Measurements from ENCODE around the gene SFSWAP. TPM values are rescaled to one million over a fixed set of nuclear protein-coding genes. Genes with fewer than 3 reads are reported as not detected.

Gene SFSWAP
- total RNA-seq, 2 experiments from 2014 or later = 54.9 to 55.9 TPM

DNA sequence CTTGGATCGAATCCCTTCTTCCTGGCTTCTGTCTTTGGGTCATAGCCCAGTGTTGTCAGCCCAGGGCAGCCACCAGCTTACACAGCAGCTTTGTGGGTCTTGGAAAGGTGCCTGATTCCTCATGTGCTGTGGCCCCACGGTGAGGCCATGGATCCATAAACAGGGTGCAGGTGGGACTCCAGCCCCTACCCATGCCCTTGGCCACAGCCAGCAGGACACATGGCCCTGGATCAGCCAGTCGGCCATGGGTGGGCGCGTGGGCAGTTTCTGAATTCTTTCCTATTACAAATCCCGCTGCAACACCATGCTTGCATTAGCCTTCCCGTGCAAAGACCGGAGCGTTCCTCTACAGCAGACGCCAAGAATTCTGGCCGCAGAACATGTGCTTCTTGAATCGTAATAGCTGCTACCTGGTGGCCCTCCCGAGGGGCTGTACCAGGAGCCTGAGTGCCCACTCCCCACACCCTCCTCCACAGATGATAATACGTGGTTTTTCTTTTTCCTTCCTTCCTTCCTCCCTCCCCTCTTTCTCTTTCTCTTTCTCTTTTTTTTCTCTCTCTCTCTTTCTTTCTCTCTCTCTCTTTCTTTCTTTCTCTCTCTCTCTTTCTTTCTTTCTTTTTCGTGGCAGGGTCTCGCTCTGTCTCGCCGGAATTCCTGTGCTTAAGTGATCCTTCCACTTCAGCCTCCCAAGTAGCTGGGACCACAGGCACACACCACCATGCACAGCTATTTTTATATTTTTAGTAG lies 114.4 kb downstream of the SFSWAP start:
- CTCF ChIA-PET = no interaction called here

DNA sequence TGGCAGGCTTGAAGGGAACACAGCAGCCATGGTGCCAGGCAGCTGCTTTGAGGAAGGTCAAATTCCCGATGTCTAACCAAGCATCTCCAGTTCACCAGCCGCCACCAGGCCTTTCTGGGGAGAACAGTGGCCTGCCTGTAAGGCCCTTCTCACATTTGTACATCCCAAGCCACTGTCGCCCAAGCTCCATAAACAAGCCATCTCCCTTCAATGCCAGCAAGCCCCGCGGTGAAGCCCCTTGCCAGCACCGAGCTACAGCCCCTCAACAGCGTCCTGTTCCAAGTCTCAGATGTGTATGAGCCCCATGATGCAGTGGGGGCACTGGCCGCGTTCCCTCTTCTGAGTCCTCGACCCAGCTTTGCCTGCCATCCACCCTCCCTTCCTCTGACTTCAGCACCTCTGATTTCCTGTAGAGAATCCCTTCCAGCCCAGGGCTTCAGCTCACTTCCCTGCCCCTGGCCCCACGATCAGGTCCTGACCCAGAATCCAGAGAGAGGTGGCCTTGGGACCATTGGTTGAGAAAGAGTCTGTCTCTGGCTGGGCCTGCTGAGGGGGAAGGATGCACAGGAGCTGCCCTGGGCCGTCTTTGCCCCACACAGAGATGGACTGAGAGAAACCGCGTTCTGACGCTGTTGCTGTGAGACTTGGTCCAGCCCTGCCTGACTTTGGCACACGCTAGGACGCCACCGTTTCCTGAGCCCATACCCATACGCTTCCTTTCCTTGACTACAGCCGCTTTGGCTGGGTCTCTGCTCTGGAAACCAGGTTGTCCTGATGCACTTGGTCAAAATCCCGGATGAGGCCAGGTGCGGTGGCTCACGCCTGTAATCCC lies 115.4 kb downstream of the SFSWAP start:
- no peaks in the 10 kb centered on the region for H3K36me3 Mint-ChIP-seq
- H3K27ac Mint-ChIP-seq = no peak overlapping the region
- H3K4me3 Mint-ChIP-seq = no peak overlapping the region
- H3K27me3 Mint-ChIP-seq = peaks cover 40% of the 10 kb centered on the region
- DNase-seq (no peak), ATAC-seq (no peak)
- H3K9me3 Mint-ChIP-seq (ENCODE audit: low read depth) = no peaks in the 10 kb centered on the region
- H3K4me1 Mint-ChIP-seq = peaks cover 7% of the 10 kb centered on the region
- CTCF ChIA-PET = no interaction called here

More for the DNA sequence above, 114.4 kb downstream of the SFSWAP start:
- no peak overlapping the region for H3K4me3 Mint-ChIP-seq
- H3K9me3 Mint-ChIP-seq (ENCODE audit: low read depth) = no peaks in the 10 kb centered on the region
- peaks cover 3% of the 10 kb centered on the region for H3K4me1 Mint-ChIP-seq
- DNase-seq (no peak), ATAC-seq (no peak)
- peaks cover 33% of the 10 kb centered on the region for H3K27me3 Mint-ChIP-seq
- H3K36me3 Mint-ChIP-seq = no peaks in the 10 kb centered on the region
- H3K27ac Mint-ChIP-seq = no peak overlapping the region

DNA sequence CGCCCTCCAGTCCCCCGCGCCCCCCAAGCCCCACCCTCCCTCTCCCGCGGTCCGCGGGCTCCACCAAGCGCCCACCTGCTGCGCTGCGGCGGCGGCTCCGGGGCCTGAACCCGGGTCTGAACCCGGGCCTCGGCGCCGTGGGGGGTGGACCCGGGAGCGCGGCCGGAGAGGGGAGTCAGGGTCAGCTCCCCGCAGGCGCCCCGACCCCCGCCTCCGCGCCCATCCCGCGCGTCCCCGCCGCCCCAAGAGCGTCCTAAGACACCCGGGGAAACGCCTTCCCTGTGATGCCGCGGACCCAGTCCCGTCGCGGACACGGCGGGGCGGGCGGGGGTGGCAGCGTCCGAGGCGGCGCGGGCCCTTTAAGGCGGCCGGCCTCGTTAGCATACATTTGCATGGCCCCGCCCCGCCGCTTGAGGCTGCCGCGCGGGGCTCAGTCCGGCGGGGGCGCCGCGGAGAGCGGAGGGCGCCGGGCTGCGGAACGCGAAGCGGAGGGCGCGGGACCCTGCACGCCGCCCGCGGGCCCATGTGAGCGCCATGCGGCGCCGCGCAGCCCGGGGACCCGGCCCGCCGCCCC lies 117.2 kb downstream of the SFSWAP start, which contains the start of gene MMP17:
Gene MMP17, plus strand, starts transcription at position 433 of the 574 bp plus-strand sequence. Its CDS starts 102 bp downstream, at position 535.
- H3K27ac Mint-ChIP-seq = no peak within 1 kb of the TSS
- H3K4me3 Mint-ChIP-seq = no peak within 1 kb of the TSS
- ATAC-seq (peak; percentile 67), DNase-seq (no peak)
- CTCF ChIA-PET = no interaction called here
- peaks cover 51% of the 10 kb centered on the region for H3K27me3 Mint-ChIP-seq
- H3K4me1 Mint-ChIP-seq = peaks cover 7% of the 10 kb centered on the region
- H3K36me3 Mint-ChIP-seq = no peaks in the 10 kb centered on the region
- no peaks in the 10 kb centered on the region for H3K9me3 Mint-ChIP-seq (ENCODE audit: low read depth)

DNA sequence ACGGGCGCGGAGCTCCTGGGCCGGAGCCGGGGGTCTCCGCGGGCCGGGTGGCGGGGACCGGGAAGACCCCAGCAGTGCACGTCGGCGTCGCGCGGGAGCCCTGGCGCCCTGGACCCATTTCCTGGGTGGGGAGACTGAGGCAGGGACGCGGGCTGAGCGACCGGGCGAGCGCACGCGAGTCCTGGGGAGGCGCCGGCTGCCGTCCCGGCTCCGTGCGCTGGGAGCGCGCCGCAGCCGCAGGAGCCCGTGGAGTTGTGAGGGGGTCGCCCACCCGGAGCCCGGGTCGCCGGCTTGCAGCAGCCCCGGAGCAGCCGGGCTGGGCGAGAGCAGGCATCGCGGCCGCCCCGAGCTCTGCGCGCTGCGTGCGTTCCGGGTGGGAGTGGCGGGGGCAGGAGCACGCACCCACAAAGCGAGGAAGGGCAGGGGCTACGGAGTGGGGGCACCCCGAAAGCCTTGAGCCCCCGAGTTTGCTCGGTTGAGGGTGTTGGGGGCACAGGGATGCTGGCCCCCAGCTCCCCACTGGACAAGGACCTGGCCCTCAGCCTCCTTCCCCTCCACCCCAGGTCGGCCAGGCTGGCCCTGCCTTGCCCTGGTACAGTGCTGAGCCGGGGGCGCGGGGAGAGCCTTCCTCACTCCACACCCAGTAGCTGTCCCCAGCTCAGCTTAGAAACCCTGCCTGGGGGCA lies 117.9 kb downstream of the SFSWAP start:
- Mint-ChIP-seq H3K27ac (no peak overlapping the region), H3K9me3 (ENCODE audit: low read depth) (no peaks in the 10 kb centered on the region), H3K36me3 (no peaks in the 10 kb centered on the region), H3K4me3 (no peak overlapping the region), H3K4me1 (peaks cover 7% of the 10 kb centered on the region), H3K27me3 (peaks cover 55% of the 10 kb centered on the region)
- no peak for DNase-seq
- peak; percentile 34 for ATAC-seq
- CTCF ChIA-PET = interaction anchor here (1.4 kb wide), 1 partner anchor 1002 kb away, joined by 4 read pairs; no protein-coding TSS in a partner anchor

DNA sequence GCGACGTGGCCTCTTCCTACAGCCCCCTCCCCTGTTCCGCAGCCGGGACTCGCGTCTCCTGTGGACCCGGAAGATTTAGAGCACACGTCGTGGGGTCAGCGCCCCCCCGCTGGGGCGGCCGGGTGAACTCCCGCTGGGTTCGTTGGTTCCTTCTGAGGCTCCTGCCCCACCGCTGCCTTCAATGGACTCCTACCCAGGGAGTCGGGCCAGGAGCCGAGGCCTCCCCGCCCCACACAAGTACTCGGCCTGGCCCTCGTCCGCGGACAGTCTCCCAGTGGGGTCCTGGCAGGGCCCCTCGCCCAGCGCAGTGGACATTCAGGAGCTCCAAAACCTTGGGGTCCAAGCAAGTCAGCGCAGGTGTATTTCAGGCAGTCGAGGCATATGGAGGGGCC lies 118.5 kb downstream of the SFSWAP start:
- H3K4me1 Mint-ChIP-seq = peaks cover 7% of the 10 kb centered on the region
- no peaks in the 10 kb centered on the region for H3K9me3 Mint-ChIP-seq (ENCODE audit: low read depth)
- H3K36me3 Mint-ChIP-seq = no peaks in the 10 kb centered on the region
- DNase-seq (no peak), ATAC-seq (no peak)
- H3K27me3 Mint-ChIP-seq = peaks cover 55% of the 10 kb centered on the region
- CTCF ChIA-PET = interaction anchor here (1.4 kb wide), 1 partner anchor 1002 kb away, joined by 4 read pairs; no protein-coding TSS in a partner anchor
- no peak overlapping the region for H3K27ac Mint-ChIP-seq
- H3K4me3 Mint-ChIP-seq = no peak overlapping the region

DNA sequence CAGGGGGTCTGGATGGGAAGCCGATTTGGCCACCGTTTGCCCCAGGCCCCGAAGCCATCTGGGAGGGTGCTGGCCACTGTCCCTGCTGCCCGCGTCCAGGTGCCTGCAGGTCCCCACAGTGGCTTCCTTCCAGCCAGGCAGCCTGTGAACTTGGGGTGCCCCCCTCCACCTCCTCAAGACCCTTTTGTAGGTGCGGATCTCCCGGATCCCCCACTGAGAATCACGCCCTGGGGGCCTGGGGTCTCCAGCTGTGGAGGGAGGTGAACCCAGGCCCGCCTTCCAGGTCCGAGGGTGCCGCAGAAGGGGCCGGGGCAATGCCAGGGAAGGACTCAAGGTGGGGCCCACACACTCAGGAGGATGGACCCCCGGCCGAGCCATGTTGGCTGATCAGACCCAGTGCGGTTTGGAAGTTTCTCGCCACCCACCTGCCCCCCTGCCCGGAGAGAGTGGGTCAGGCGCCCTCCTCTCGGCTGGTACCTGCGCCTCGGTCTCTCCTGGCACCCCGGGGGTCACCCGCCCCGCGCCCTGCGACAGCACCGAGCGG lies 119.0 kb downstream of the SFSWAP start:
- Mint-ChIP-seq H3K4me3 (no peak overlapping the region), H3K27me3 (peaks cover 55% of the 10 kb centered on the region), H3K4me1 (peaks cover 7% of the 10 kb centered on the region), H3K36me3 (no peaks in the 10 kb centered on the region), H3K27ac (no peak overlapping the region), H3K9me3 (ENCODE audit: low read depth) (no peaks in the 10 kb centered on the region)
- DNase-seq (no peak), ATAC-seq (no peak)
- CTCF ChIA-PET = interaction anchor here (0.8 to 1.5 kb wide), 3 partner anchors 9 to 1003 kb away, joined by 3 to 9 read pairs (median 4); no protein-coding TSS in a partner anchor

DNA sequence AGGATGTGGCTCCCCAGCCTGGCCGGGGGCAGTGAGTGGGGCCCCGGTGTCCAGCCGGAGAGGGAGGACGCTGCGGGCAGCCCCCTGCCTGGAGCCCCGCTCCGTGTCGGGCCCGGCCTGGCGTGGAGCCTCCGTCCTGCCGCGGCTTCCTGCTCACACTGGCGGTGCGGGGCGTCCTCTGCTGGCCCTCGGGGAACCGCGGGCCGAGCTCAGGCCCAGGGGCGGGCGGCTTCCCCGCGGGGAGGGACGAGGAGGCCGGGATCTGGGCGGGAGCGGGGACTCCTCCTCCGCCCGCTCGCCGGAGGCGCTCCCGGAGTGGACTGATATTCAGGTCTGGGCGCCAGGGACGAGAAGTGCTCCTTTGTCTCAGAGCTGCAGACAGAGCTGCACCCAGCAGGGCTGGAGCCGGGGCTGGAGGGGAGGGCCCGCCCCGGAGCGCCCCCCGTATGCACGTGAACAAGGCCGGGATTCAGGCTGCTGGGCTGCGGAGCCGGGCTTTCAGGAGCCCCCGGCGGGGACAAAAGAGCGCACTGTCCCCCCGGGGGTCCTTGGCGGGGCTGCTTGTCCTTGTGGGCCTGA lies 119.5 kb downstream of the SFSWAP start:
- H3K27ac Mint-ChIP-seq = no peak overlapping the region
- peaks cover 7% of the 10 kb centered on the region for H3K4me1 Mint-ChIP-seq
- H3K27me3 Mint-ChIP-seq = peaks cover 54% of the 10 kb centered on the region
- DNase-seq (no peak), ATAC-seq (peak; percentile 52)
- H3K4me3 Mint-ChIP-seq = no peak overlapping the region
- H3K9me3 Mint-ChIP-seq (ENCODE audit: low read depth) = no peaks in the 10 kb centered on the region
- CTCF ChIA-PET = interaction anchor here (0.8 to 1.5 kb wide), 6 partner anchors 8 to 1003 kb away, joined by 3 to 9 read pairs (median 4); no protein-coding TSS in a partner anchor
- no peaks in the 10 kb centered on the region for H3K36me3 Mint-ChIP-seq

DNA sequence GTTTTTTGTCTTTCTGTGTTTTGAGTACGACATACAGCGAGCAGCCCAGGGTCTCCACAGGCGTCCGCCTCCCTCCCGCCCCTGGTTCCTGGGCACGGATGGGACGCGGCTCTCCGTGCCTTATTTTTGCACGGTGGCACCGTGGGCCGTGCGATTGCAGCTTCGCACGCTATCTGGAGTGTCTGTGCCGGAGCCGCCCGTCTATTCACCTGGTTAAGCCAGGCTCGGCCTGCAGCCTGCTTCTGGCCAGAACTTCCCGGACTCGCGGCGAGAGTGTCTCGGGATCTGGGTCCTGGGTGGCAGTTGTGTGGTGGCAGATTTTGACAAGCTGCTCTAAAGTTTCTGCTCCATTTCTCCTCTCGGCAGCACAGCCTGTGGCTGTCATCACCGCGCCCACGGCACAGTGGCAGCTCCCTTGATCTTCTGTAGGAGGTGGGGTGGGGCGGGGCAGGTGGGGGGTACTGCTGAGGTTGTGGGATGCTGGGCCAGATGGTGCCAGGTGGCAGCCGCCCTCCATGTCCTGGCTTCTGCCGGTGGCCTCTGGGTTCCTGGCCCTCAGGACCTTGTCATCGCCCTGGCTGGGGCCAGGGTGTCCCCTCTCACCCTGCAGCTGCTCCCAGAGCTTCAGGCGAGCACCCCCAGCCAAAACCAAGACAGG lies 120.2 kb downstream of the SFSWAP start:
- Mint-ChIP-seq H3K27me3 (peaks cover 47% of the 10 kb centered on the region), H3K36me3 (no peaks in the 10 kb centered on the region), H3K27ac (no peak overlapping the region), H3K4me3 (no peak overlapping the region), H3K9me3 (ENCODE audit: low read depth) (no peaks in the 10 kb centered on the region), H3K4me1 (peaks cover 7% of the 10 kb centered on the region)
- CTCF ChIA-PET = interaction anchor here (0.8 to 1.5 kb wide), 5 partner anchors 8 to 727 kb away, joined by 3 to 9 read pairs (median 3); no protein-coding TSS in a partner anchor
- no peak for DNase-seq
- no peak for ATAC-seq

DNA sequence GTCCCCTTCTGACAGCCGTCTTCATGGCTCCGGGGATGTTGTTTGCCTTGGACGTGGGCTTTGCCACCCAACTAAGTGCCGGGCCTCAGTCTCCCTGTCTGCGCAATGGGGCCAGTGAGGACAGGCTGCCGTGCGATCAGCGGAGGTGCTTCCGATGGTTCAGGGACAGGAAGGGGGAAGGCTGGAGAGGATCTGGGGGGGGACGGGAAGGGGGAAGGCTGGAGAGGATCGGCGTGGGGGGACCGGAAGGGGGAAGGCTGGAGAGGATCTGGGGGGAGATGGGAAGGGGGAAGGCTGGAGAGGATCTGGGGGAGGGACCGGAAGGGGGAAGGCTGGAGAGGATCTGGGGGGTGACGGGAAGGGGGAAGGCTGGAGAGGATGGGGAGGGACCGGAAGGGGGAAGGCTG lies 120.7 kb downstream of the SFSWAP start:
- no peak for DNase-seq
- Mint-ChIP-seq H3K36me3 (no peaks in the 10 kb centered on the region), H3K4me1 (peaks cover 7% of the 10 kb centered on the region), H3K27me3 (peaks cover 41% of the 10 kb centered on the region), H3K9me3 (ENCODE audit: low read depth) (no peaks in the 10 kb centered on the region), H3K4me3 (no peak overlapping the region), H3K27ac (no peak overlapping the region)
- CTCF ChIA-PET = interaction anchor here (1.5 kb wide), 1 partner anchor 725 kb away, joined by 4 read pairs; no protein-coding TSS in a partner anchor
- no peak for ATAC-seq

DNA sequence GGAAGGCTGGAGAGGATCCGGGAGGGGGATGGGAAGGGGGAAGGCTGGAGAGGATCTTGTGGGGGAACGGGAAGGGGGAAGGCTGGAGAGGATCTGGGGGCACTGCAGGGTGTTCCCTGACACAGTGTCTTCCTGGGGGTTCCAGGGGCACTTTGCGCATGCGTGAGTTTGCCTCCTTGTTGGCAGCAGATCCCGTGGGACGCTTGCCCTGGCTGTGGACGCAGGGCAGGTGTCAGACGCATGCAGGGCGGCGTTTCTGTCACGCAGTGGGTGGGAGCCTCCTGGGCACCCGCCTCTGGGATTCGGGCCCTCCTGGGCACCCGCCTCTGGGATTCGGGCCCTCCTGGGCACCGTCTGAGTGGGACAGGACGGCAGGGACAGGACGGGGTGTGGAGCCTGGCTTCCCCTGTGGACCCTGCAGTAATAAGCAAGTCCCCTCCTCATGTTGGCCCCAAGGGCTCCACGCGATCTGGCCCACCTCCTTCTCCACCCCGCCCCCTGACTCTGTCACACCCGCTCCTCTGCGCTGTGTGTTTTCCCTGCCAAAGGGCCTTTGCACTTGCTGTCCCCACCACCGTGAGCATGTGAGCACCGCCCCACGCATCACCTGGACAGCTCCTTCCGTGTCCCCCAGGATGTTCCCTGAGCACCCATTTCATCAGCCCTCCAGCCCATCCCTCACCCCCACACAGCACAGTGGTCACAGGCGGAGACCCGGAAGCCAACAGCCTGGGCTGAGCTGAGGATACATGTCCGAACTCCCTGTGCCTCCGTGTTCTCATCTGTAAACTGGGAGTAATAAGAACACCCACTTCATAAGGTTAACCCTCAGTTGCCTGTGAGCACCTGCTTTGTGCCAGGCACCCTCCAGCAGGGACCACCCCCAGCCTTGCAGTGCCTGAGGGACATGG lies 121.7 kb downstream of the SFSWAP start:
- Mint-ChIP-seq H3K4me3 (no peak overlapping the region), H3K27ac (no peak overlapping the region), H3K9me3 (ENCODE audit: low read depth) (no peaks in the 10 kb centered on the region), H3K36me3 (no peaks in the 10 kb centered on the region), H3K27me3 (peaks cover 35% of the 10 kb centered on the region), H3K4me1 (peaks cover 7% of the 10 kb centered on the region)
- DNase-seq (no peak), ATAC-seq (no peak)
- CTCF ChIA-PET = no interaction called here

DNA sequence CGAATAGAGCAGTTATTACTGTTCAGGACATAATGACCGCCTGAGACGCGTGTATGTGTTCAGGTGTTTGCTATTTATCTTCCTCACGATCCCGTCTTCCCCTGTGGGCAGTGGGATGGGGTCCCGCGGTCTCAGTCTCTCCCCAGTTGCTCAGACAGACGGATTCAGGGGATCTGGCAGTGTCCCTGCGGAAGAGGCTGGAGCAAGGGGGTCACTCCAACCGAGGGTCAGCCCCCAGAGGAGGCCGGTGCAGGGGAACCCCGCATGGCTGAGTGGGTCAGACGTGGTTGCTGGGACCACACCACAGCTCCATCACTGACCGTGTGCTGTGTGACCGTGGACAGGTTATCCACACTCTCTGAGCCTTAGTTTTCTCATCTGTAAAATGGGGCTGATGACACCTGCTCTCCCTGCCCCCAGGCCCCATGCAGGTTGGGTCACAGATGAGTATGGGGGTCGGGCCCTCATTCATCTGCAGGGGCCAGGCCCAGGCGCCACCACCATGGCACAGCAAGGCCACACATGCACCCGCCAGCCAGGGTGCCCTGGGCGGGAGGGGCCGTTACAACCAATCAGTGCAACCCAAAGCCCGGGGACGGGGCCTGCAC lies 122.5 kb downstream of the SFSWAP start:
- Mint-ChIP-seq H3K4me3 (no peak overlapping the region), H3K27me3 (peaks cover 33% of the 10 kb centered on the region), H3K9me3 (ENCODE audit: low read depth) (no peaks in the 10 kb centered on the region), H3K27ac (no peak overlapping the region), H3K36me3 (no peaks in the 10 kb centered on the region), H3K4me1 (peaks cover 7% of the 10 kb centered on the region)
- CTCF ChIA-PET = no interaction called here
- DNase-seq (no peak), ATAC-seq (no peak)
